NCI-H146 treated with DMSO at 0.1 percent for 48 hours (cell line): ENCODE data around the gene PTK7.

Experiments
- DNase-seq: peaks from one replicate; lab custom pipeline; 2025; ENCODE audit not compliant: unreplicated experiment; lab: John Stamatoyannopoulos, UW

PTK7 gene

DNA sequence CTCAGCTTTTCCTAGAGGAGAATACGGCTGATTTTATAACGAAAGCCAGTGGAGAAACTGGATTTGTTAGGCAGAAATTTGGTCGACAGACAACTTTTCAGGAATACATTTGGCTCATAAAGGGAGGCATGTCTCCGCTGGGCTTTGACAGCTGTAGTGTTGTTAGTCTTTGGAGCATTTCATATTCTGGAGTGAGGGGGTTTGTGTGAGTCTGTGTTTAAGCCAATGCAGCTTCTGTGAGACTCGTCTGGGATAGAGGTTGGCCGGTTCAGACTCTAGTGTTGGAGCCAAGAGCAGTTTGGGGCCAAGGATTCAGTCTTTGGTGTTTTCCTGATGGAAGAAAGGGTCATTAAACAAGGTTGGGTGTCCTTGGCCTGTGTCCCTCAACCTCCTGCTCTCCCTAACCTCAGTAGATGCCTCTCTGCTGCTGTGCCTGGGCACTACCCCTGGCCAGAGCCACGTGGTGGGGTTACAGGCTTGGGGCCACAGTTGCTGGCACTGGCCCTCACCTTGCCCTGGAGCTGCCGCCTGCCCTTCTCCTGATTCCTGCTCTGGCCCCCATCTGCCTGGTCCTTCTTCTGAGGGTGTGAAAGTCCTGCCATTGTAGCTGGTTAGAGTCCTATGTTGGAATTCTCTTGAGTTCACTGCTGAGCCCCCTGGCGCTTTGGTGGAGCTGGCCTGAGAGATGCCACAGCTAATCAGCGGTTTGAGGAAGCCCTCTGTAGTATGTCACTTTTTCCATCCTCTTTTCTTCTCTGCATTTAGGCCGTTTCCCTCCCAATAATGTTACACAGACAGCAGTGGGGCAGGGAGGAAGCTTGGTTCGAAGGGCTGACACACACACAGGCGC lies 6.9 kb downstream of the PTK7 start:
- DNase-seq = no peak

- no peak for DNase-seq
These were observed 10.0 kb downstream of the PTK7 start for GRCh38 chr6:43086022-43086658.

- DNase-seq = no peak
These were observed 12.5 kb downstream of the PTK7 start for GRCh38 chr6:43088654-43089056.

DNA sequence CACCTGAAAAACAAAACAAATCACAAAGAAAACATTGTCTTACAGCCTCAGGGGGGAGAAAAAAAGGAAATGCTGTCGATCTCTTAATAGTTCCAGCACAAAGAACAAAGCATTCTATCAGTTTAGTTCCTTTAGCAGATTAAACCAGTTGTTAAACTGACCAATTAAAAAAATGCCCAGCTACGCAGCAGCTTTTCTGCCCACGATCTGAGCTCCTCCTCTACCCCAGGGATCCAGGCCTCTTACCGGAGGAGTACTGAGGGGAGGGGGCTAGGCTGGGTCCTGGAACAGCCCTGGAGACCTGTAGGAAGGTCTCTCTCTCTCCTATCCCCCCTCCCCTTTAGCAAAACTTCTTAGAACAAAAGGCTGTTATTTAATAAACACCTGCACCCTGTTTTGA lies 13.4 kb downstream of the PTK7 start:
- DNase-seq = no peak

GRCh38 chr6:43089874-43090558 lies 13.9 kb downstream of the PTK7 start:
- no peak for DNase-seq

DNA sequence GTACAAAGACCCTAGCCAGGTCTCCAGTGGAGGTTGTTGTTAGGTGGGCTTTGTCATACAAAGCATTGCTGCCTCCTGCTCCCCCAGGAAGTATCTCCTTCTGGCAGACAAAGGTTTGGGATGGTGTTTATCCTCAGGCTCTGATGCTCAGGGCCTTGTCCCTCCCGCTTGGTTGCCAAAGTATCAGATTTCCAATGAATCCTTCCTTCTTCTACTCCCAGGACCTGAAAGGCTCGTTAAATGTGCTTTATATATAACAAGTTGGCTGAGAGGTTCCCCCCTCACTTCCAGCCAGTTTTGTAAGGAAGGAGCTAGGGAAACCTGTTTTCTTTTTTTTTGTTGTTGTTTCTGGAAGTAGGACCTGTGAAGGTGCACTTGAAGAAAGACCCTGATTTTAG lies 14.4 kb downstream of the PTK7 start:
- no peak for DNase-seq

DNA sequence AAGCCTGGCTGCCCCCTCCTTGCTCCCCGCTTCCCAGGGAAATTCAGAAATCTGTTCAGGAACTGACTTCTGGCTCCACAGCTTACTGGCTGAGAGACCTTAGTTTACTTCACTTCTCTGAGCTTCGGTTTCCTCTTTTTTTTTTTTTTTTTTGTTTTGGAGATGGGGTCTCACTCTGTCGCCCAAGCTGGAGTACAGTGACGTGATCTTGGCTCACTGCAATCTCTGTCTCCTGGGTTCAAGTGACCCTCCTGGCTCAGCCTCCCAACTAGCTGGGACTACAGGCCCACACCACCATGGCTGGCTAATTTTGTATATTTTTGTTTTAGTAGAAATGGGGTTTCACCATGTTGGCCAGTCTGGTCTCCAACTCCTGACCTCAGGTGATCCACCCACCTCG lies 14.9 kb downstream of the PTK7 start:
- DNase-seq = no peak

DNA sequence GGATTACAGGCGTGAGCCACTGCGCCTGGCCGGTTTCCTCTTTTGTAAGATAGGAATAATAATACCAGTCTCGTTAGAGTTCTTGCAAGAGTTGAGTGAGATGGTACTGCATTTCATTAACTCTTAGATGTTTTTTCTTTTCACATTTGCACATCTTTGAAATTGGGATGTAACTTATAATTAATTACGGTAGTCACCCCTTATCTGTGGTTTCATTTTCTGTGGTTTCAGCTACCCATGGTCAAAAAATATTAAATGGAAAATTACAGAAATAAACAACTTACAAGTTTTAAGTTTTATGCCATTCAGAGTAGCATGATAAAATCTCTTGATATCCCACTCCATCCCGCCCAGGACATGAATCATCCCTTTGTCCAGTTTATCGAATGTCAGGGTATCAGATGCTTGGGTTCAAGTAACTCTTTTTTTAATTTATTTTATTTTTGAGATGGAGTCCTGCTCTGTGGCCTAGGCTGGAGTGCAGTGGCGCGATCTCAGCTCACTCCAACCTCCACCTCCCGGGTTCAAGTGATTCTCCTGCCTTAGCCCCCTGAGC lies 15.4 kb downstream of the PTK7 start:
- DNase-seq = no peak

DNA sequence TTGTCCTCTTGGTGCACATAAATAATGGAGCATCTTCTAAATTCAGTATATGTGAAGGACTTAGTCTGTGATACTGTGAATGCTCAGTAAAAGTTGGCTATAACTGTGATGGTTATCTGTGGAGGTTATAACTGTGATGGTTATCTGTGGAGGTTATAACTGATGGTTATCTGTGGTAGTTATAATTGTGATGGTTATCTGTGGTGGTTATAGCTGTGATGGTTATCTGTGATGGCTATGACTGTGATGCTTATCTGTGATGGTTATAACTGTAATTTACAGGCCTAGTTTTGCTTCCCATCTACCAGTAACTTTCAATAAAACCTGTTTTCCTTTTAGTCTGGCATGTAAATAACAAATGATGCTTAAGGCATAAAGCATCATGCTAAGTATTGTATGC lies 16.5 kb downstream of the PTK7 start:
- DNase-seq = no peak

DNA sequence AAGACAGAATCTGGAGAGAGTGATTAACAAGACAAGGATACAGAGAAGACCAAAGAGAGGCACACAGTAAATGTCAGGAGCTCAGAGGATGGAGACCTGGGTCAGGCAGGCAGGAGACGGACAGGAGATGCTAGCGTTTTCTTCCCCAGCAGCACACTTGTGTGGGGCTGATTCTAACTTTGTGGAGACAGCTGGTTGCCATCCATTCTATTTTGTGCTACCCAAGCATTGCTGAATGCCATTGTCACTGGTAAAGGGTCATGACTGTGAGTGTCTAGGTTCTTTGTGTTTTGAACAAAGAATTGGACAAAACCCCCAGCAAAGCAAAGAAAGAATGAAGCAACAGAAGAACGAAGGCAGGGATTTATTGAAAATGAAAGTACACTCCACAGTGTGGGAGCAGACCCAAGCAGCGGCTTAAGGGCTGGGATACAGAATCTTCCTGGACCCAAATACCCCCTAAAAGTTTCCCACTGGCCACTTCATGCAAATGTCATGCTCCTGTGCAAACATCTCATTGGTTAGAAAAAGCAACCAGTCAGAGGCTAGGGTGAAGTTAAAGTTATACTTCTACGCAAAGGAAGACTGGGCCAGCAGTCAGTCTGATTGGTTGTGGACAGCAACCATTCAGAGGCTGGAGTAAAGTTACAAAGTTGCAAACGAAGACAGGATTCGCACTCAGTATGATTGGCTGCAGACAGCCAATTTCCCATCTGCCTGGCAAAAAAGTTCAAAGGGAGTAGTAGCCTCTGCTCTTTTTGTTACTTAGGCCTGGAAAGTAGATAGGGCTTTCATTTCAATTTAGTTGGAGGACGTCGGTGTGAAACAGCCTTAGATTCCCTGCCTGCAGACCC lies 17.5 kb downstream of the PTK7 start:
- no peak for DNase-seq

GRCh38 chr6:43095939-43096338 lies 19.8 kb downstream of the PTK7 start:
- DNase-seq = no peak

GRCh38 chr6:43096451-43097097 lies 20.5 kb downstream of the PTK7 start:
- no peak for DNase-seq

DNA sequence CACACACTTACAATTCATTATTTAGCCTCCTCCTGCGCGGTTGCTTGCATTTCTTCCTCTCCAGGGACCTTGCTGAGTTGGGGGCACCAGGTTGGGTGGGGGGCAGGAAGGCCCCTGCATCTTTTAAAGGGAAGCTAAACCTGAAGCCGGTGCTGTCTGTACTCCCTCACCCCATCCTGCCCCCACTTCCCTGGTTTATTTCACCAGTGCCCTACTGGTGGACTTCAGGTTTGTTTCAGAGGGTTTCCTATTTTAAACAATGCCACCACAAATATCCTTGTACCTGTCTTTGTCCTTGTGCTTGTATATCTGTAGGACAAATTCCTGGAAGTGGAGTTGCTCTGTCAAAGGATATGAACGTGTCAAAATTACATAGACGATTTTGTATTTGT lies 21.0 kb downstream of the PTK7 start:
- no peak for DNase-seq

GRCh38 chr6:43097502-43097901 lies 21.4 kb downstream of the PTK7 start:
- DNase-seq = no peak

- no peak for DNase-seq
These were observed 25.4 kb downstream of the PTK7 start for GRCh38 chr6:43101497-43101896.

GRCh38 chr6:43103253-43103876 lies 27.3 kb downstream of the PTK7 start:
- DNase-seq = no peak

- no peak for DNase-seq
These were observed 29.6 kb downstream of the PTK7 start for GRCh38 chr6:43105538-43106222.

DNA sequence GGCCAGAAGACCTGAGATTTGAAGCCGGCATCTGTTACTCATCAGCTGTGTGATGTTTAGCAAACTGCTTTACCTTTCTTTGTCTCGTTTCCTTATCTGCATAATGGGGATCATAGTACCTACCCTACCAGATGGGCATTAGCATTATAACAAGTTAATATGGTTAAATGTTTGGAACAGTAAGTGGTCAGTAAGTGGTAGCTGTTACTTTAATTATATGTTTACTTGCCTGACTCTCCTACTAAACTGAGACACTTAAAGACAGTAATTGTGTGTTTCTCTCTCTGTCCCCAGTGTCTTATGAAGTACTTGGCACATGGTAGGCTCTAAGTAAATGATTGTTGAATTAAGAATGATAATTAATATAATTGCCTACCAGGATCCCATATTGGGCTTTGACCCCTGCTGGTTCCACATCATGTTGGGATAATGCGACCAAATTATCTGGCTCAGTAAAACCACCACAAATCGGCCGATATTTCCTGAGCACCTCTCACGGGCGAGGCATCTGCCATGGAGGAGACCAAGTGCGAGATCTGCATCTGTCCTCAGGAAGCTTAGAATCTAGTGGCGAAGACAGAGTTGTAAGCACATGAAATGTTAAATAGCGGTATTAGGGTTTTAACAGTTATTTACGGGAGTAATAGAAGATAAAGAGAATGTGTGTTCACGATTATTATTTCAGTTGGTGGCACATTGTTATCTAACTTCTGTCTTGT lies 31.4 kb downstream of the PTK7 start:
- DNase-seq = peak; percentile 56
